GM12878 (cell line): Measurements from ENCODE around the gene CHID1. TPM values are rescaled to one million over a fixed set of nuclear protein-coding genes. Genes with fewer than 3 reads are reported as not detected.

Source experiments
- ATAC-seq: fragments of 200-7000 bp; cut with Tn5 transposase; 3 replicates; pipeline ENCODE4 v1.9.1; 2020; ENCODE audit warnings: mild to moderate bottlenecking, moderate library complexity
- BruUV-seq: library from RNA; stranded (reverse); fragments of 400-500 nt; replicated peaks from 2 replicates; lab custom pipeline; 2021; lab: Mats Ljungman, UMichigan
- CTCF ChIA-PET: fragments of 300-600 bp; sonication (Branson Sonifier 250); formaldehyde crosslinking; extraction: SDS; loops from one replicate; lab custom pipeline; 2021; ENCODE audit warnings: inconsistent platforms; lab: Yijun Ruan, JAX
- POLR2A ChIA-PET: fragments of 350-600 bp; formaldehyde crosslinking; extraction: SDS; loops from one replicate; lab custom pipeline; 2021; ENCODE audit warnings: inconsistent platforms; lab: Charles Lee
- RAD21 ChIA-PET: fragments of 300-600 bp; sonication (Branson Sonifier 250); formaldehyde crosslinking; loops from one replicate; lab custom pipeline; 2023; ENCODE audit warnings: antibody characterized with exemption; ENCODE audit not compliant: unreplicated experiment; lab: Charles Lee
- SMC1A ChIA-PET: fragments of 300-600 bp; sonication (Branson Sonifier 250); formaldehyde crosslinking; loops from one replicate; lab custom pipeline; 2023; ENCODE audit not compliant: unreplicated experiment, uncharacterized antibody; lab: Charles Lee
- DNase-seq: peaks from one replicate; pipeline ENCODE4 v3.0.0-alpha.2; 2011; ENCODE audit warnings: low read depth, low spot score
- FAIRE-seq: peaks from 3 replicates; lab custom pipeline; 2011; peaks lifted over from hg19 to GRCh38; lab: Jason Lieb, UNC
- H2AFZ ChIP-seq: 2 replicates; pipeline ENCODE4 v1.6.0; 2011; ENCODE audit warnings: low read depth, low read length, control low read depth; ENCODE audit not compliant: control insufficient read depth
- H3K27ac ChIP-seq: 2 replicates; pipeline ENCODE4 v1.5.1; 2011; ENCODE audit warnings: control low read depth; ENCODE audit not compliant: control insufficient read depth, insufficient read depth
- H3K27me3 ChIP-seq, 2 experiments: replicated peaks in 1 of 2; 2 replicates each; pipeline versions ENCODE4 v1.6.0 to v1.6.1; 2011; ENCODE audit warnings: low read length in 1 of 2; ENCODE audit not compliant: control insufficient read depth in 2 of 2, insufficient read depth in 2 of 2
- H3K36me3 ChIP-seq, 2 experiments: 2 replicates each; pipeline ENCODE4 v1.5.1; 2011; ENCODE audit warnings: low read length in 1 of 2; ENCODE audit not compliant: control insufficient read depth in 2 of 2, insufficient read depth in 2 of 2
- H3K4me1 ChIP-seq: 2 replicates; pipeline ENCODE4 v1.6.1; 2011; ENCODE audit warnings: mild to moderate bottlenecking, low read length, moderate library complexity, mixed read lengths; ENCODE audit not compliant: control insufficient read depth, insufficient read depth
- H3K4me2 ChIP-seq: 2 replicates; pipeline ENCODE4 v1.6.0; 2011; ENCODE audit warnings: control low read depth; ENCODE audit not compliant: control insufficient read depth, insufficient read depth
- H3K4me3 ChIP-seq: fragments of 200-600 bp; sonication (generic); 2 replicates; pipeline ENCODE4 v1.5.1; 2016
- H3K79me2 ChIP-seq: 2 replicates; pipeline ENCODE4 v1.6.0; 2011; ENCODE audit warnings: low read length; ENCODE audit not compliant: control insufficient read depth, insufficient read depth
- H3K9ac ChIP-seq: 2 replicates; pipeline ENCODE4 v1.8.0; 2011; ENCODE audit warnings: low read length, control low read depth, mixed read lengths; ENCODE audit not compliant: control insufficient read depth, insufficient read depth
- H3K9me3 ChIP-seq: replicated peaks from 3 replicates; pipeline ENCODE4 v1.5.1; 2011; ENCODE audit warnings: mild to moderate bottlenecking, low read length; ENCODE audit not compliant: control insufficient read depth, insufficient read depth
- H4K20me1 ChIP-seq: 2 replicates; pipeline ENCODE4 v1.6.0; 2011; ENCODE audit not compliant: control insufficient read depth, insufficient read depth
- LARP7 ChIP-seq: fragments of 450-650 bp; IDR thresholded peaks from 2 replicates; pipeline ENCODE4 v1.6.1; 2017; ENCODE audit warnings: mild to moderate bottlenecking
- MTA3 ChIP-seq: IDR thresholded peaks from 2 replicates; pipeline ENCODE4 v1.6.1; 2012; ENCODE audit warnings: low read length, inconsistent platforms, borderline replicate concordance
- WGBS: methylation state at CpG from one replicate; pipeline ENCODE4 v1.1.6; 2016; ENCODE audit warnings: low lambda C conversion rate; ENCODE audit not compliant: insufficient replicate concordance, insufficient coverage; ENCODE audit errors: missing lambda C conversion rate; 5-methylcytosine and 5-hydroxymethylcytosine counted together
- in situ Hi-C: fragments of 300-500 bp; cut with MboI; formaldehyde crosslinking; loops from 9 replicates; pipeline ENCODE4 v1.14.3; 2018; ENCODE audit warnings: mixed read lengths
- intact Hi-C: fragments of 100-400 bp; cut with micrococcal nuclease; formaldehyde crosslinking; loops from one replicate; pipeline ENCODE4 v1.14.2; 2022; ENCODE audit not compliant: unreplicated experiment
- polyA plus RNA-seq, 11 experiments: library from polyadenylated mRNA; depleted of rRNA in 4 of 11; unstranded in 6 of 11; stranded (reverse) in 5 of 11; fragments of >200 nt; fragmentation: Nextera tagmentation in 4 of 11; fragmentation: Illumina TruSeq in 1 of 11; extraction: Ambion mirVana in 4 of 11; extraction: Trizol in 1 of 11; gene quantifications; 1 replicate in 1 of 11; 2 replicates in 10 of 11; pipeline versions ENCODE4 v1.2.1 to v1.2.3, GENCODE V29; 2011 to 2016; ENCODE audit warnings: inconsistent platforms in 2 of 11, missing spikeins in 2 of 11, low read depth in 1 of 11
- total RNA-seq, 4 experiments: library from RNA; depleted of rRNA in 3 of 4; stranded (reverse); fragments of >200 nt in 3 of 4; fragmentation: Illumina TruSeq in 1 of 4; extraction: Trizol in 1 of 4; gene quantifications; 2 replicates each; pipeline versions ENCODE4 v1.2.1 to v1.2.3, GENCODE V29; 2013 to 2021
- TF ChIP-seq, protein P1 (sequence below): fragments of 450-650 bp; IDR thresholded peaks from 2 replicates; pipeline ENCODE4 v1.6.1; 2017; ENCODE audit warnings: mild to moderate bottlenecking, moderate library complexity
- TF ChIP-seq, protein P2 (sequence below), 3 experiments: IDR thresholded peaks in 2 of 3; conservative IDR thresholded peaks in 1 of 3; 2 replicates each; pipeline ENCODE4 v1.5.1; 2011; ENCODE audit warnings: low read depth in 3 of 3, low read length in 3 of 3, mild to moderate bottlenecking in 3 of 3, control low read depth in 2 of 3, moderate library complexity in 2 of 3, inconsistent platforms in 1 of 3, mixed read lengths in 1 of 3; ENCODE audit not compliant: control insufficient read depth in 2 of 3, insufficient read depth in 1 of 3; ENCODE audit errors: extremely low read depth in 1 of 3

CHID1 gene
- total and polyA plus RNA-seq, 10 of the 15 experiments (the other 5 are each of a cell fraction or from before 2014, with no cell fraction given), result 4.8 to 75.2 (median 30.1) TPM

DNA sequence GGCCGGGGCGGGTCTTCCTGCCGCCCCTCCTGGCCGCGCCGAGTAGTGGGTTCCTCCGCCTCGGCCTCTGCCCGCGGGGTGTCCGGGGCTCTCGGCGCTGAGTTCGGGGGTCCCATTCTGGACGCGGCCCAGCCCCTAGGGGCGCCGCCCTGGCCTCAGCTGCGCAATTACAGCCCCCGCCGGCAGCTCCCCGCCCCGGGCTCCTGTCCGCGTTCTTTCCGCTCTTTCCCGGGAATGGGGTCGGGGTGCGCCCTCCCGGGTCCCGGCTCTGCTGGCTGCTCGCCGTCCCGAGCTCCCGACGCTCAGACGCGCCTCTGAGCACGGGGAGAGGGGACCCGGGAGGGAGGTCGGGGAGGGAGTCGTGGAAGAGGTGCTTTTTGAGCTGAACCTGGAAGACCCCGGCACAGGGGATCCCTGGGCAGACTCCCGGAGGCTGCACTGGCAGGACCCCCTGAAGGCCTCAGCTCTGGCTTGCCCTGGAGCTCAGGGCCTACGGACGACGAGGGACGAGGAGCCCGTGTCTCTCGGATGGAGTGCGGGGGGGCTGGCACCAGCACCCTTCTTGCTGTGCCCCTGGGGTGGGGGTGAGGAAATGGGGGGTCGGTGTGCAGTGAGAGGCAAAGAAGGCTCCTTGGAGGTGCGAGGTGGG, 67.4 kb downstream of the CHID1 start:
- Histone ChIP-seq H3K9ac (peak overlapping the region; percentile 60; the same call in 1 of the 2 replicates), H2AFZ (peak overlapping the region; percentile 98), H3K9me3 (no peaks in the 10 kb centered on the region), H3K4me3 (peak overlapping the region; percentile 96), H3K27ac (no peak overlapping the region), H4K20me1 (no peaks in the 10 kb centered on the region; the same call in 1 of the 2 replicates), H3K27me3 (no peaks in the 10 kb centered on the region), H3K4me1 (peaks cover 15% of the 10 kb centered on the region), H3K36me3 (peaks cover 0 to 17% of the 10 kb centered on the region in 2 experiments; a peak in 2 of 4 replicates), H3K4me2 (peak overlapping the region; percentile 95), H3K79me2 (peaks cover 20% of the 10 kb centered on the region)
- ChIA-PET RAD21 (interaction anchor here (0.6 to 1.9 kb wide), 7 partner anchors 9 to 542 kb away, joined by 3 to 9 read pairs (median 5); partner anchors contain the start of genes CD151 and RPLP2), POLR2A (interaction anchor here (0.7 to 4.0 kb wide), 9 partner anchors 8 to 150 kb away, joined by 3 to 21 read pairs (median 5); partner anchors contain the start of gene RPLP2), SMC1A (interaction anchor here (0.7 to 1.4 kb wide), 3 partner anchors 8 to 85 kb away, joined by 3 to 5 read pairs (median 4); no protein-coding TSS in a partner anchor), CTCF (interaction anchor here (0.8 to 1.4 kb wide), 3 partner anchors 24 to 48 kb away, joined by 3 to 4 read pairs (median 4); partner anchors contain the start of gene PNPLA2)
- TF ChIP-seq, protein P1, sequence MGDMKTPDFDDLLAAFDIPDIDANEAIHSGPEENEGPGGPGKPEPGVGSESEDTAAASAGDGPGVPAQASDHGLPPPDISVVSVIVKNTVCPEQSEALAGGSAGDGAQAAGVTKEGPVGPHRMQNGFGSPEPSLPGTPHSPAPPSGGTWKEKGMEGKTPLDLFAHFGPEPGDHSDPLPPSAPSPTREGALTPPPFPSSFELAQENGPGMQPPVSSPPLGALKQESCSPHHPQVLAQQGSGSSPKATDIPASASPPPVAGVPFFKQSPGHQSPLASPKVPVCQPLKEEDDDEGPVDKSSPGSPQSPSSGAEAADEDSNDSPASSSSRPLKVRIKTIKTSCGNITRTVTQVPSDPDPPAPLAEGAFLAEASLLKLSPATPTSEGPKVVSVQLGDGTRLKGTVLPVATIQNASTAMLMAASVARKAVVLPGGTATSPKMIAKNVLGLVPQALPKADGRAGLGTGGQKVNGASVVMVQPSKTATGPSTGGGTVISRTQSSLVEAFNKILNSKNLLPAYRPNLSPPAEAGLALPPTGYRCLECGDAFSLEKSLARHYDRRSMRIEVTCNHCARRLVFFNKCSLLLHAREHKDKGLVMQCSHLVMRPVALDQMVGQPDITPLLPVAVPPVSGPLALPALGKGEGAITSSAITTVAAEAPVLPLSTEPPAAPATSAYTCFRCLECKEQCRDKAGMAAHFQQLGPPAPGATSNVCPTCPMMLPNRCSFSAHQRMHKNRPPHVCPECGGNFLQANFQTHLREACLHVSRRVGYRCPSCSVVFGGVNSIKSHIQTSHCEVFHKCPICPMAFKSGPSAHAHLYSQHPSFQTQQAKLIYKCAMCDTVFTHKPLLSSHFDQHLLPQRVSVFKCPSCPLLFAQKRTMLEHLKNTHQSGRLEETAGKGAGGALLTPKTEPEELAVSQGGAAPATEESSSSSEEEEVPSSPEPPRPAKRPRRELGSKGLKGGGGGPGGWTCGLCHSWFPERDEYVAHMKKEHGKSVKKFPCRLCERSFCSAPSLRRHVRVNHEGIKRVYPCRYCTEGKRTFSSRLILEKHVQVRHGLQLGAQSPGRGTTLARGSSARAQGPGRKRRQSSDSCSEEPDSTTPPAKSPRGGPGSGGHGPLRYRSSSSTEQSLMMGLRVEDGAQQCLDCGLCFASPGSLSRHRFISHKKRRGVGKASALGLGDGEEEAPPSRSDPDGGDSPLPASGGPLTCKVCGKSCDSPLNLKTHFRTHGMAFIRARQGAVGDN, result no peak
- TF ChIP-seq, protein P2, sequence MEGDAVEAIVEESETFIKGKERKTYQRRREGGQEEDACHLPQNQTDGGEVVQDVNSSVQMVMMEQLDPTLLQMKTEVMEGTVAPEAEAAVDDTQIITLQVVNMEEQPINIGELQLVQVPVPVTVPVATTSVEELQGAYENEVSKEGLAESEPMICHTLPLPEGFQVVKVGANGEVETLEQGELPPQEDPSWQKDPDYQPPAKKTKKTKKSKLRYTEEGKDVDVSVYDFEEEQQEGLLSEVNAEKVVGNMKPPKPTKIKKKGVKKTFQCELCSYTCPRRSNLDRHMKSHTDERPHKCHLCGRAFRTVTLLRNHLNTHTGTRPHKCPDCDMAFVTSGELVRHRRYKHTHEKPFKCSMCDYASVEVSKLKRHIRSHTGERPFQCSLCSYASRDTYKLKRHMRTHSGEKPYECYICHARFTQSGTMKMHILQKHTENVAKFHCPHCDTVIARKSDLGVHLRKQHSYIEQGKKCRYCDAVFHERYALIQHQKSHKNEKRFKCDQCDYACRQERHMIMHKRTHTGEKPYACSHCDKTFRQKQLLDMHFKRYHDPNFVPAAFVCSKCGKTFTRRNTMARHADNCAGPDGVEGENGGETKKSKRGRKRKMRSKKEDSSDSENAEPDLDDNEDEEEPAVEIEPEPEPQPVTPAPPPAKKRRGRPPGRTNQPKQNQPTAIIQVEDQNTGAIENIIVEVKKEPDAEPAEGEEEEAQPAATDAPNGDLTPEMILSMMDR (IDR thresholded peaks at IDR 0.05 in 2 of 3, conservative IDR thresholded peaks at IDR 0.05 in 1 of 3; ENCODE audit: control insufficient read depth in 2 of 3, extremely low read depth in 1 of 3, insufficient read depth in 1 of 3, low read depth in 3 of 3, low read length in 3 of 3), result 0 out of 6 replicates have a peak, but pooled peaks of 1 of the 3 experiments have one; percentile 25
- TF ChIP-seq MTA3 (no peak), LARP7 (no peak)
- ATAC-seq, result peak; percentile 10
- in situ Hi-C loops (loop anchor here (10.0 kb wide), 2 partner anchors 212 to 1012 kb away; partner anchors contain the start of gene LSP1), intact Hi-C loops (loop anchor here (5.0 kb wide), 1 partner anchor 69 kb away; the partner anchor contains the start of gene CHID1)
- WGBS, result 1% methylated on average over 43 of the region's 53 CpGs
- DNase-seq, result no peak
- FAIRE-seq, result no peak
- no TSS peak for BruUV-seq
